Islet of Langerhans (tissue), 1 donor: ENCODE measurements around the gene ATXN7L3.
A peak's percentile ranks its signal among the peaks of the same experiment; 100 is the strongest.

Experiments used
- FAIRE-seq: peaks from one replicate; lab custom pipeline; 2011; peaks lifted over from hg19 to GRCh38; lab: Jason Lieb, UNC

ATXN7L3 gene

GRCh38 chr17:44198721-44199552, 747 bp downstream of the ATXN7L3 start:
- FAIRE-seq, result no peak

GRCh38 chr17:44197980-44198720, 1.5 kb downstream of the ATXN7L3 start:
- FAIRE-seq, result no peak

DNA sequence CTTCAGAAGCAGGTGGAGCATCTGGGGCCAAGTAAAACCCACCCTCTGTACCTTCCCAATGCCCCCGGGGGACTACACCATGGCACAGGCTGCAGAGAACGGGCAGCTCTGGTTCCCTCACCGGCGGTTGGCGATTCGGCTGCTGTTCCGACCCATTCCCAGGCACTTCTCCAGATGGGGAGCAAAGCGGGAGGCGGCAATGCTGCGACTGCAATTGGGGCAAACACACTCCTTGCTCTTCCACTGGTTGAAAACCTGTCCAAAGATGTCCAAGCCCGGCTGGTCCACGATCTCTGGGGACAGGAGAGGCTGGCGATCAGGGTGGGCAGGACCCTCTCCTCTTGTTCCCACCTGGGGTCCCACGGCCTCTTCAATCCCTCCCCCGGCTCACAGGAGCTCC, 2.6 kb downstream of the ATXN7L3 start:
- FAIRE-seq, result no peak

DNA sequence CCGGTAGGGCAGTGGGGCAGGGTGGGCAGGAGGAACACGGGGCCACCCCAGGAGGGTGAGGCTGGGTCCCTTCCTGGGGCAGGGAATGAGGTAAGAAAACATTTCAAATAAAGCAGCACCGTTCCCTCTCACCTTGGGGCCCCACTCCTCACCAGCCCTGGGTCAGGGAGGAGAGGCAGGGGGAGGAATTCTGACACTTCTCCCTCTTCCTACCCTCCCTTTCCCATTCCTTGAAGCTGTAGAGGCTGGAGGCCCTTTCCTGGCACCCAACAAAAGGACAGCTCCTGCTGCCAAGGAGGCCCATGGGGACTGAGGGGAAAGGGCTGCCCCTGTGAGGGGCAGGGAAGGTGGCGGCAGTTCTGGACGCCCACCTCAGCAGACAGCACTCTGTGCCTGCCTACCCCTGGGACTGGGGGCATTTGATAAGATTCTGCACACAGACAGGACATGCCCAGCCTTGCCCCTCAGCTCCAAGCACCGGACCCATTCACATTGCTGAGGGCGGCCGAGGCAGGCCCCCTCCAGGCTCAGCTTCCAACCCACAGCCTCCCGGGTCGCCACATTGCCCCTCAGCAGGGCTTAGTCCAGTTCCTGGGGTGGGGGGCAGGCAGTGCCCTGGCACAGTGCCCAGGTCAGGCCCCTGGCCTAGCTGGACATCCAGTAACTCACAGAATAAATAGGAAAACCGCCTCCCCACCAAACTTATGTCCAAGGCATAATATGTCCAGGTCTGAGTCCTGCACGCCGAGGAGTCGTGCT, 6.2 kb downstream of the ATXN7L3 start:
- FAIRE-seq, result no peak

GRCh38 chr17:44192750-44193149, 6.9 kb downstream of the ATXN7L3 start:
- no peak for FAIRE-seq

DNA sequence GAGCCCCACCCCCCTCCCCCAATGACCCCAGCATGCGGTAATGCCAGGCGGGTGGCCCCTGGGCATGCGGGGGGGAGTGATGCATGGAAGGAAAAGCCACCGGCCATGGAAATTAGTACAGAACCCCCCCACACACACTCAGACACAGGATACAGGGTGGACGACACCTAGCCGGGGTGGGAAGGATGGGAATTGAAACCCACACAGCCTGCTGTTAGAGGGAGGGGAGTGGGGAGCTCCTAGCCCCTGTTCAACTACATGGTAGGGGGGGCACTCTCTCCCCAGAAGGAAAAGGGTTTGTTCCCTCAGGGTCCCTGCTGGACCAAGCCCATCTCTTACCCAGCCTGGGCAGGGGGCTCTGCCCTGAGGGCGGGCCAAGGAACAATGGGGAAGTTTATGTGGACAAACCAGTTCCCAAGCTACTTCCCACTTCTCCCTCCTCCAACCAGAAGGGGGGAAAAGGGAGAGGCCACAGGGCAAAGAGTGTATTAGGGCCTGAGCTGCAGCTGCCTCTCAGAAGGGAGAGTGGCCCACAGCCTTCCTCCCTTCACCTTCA, 7.7 kb downstream of the ATXN7L3 start:
- no peak for FAIRE-seq

DNA sequence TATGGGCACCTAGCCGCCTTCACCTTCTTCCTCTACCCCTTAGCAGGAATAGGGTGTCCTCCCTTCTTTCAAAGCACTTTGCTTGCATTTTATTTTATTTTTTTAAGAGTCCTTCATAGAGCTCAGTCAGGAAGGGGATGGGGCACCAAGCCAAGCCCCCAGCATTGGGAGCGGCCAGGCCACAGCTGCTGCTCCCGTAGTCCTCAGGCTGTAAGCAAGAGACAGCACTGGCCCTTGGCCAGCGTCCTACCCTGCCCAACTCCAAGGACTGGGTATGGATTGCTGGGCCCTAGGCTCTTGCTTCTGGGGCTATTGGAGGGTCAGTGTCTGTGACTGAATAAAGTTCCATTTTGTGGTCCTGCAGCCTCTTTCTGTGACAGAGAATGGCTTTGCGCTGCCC, 8.3 kb downstream of the ATXN7L3 start:
- no peak for FAIRE-seq

GRCh38 chr17:44190481-44190880, 9.2 kb downstream of the ATXN7L3 start:
- FAIRE-seq, result no peak

GRCh38 chr17:44188576-44189403, 10.9 kb downstream of the ATXN7L3 start:
- FAIRE-seq, result no peak

DNA sequence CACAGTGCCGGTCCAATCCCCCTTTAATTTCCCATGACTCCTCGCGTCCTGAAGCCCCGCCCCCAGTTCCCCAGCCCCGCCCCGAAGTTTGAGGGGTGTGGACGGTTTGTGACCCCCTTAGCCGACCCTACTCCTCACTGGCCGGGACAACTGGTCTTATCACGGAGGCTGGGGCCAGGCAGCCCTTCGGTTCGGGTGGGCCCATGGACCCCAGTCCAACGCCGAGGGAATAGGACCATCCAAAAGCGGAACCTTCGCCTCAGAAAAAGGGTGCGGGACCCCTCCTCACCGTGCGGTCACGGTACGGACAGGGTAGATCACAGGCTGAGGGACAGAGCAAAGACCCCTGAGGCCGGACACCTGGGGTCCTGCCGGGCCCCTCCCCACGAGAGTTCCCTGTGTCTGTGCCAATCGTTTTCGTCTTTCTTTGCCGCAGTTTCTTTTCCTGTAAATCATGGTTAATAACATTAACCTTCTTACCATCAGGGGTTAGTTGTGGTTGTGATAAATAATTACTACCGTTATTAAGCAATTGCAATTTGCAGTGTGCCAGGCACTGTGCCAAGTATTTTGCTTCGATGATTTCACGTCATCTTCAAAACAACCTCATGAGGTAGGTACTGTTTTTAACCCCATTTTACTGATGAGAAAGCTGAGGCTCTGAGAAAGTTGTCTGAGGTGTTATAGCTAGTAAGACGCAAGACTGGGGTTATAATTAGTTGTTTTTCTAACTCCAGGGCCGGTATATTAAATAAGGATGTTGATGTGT, 12.4 kb downstream of the ATXN7L3 start:
- FAIRE-seq, result no peak

DNA sequence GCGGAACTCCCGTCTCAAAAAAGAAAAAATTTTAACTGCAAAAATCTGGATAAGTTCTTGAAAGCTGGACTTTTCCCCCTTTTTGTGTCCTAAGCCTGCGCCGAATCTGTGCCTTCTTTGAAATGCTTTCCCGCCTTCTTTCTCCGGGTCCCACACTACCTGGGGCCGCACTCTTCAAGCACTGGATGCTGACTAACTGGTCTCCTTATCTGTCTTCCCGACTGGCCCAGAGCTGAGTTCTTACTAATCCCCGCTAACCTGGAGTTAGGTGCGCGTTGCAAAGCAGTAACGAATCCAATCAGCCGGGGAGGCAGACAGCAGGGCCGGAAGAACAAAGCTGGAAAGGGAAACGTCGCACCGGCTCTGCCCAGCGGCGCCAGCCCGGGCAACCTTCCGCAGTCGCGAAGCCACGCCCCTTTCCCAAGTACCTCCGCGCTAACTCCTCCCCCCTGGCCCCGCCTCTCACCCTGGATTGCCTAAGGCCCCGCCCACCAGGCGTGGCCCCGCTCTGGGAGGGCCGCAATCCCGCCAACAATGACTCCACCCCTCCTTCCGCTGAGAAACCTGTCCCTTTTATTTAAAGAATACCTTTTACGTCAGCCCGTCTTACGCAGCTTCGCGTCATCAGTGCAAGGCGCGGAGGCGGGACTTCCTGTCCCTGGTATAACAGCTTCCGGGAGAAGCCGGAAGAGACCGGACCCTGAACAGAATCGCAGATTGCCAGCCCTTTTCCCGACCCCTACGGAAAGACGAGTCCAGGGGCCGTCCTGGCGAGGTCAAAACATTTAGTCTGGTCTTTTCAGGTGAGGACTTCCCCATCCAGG, 13.2 kb downstream of the ATXN7L3 start, which contains the start of gene TMUB2:
TMUB2 (plus strand) TSS at position 666 of the 824 bp plus-strand sequence. CDS start 737 bp downstream, outside the sequence.
- peak; percentile 95 for FAIRE-seq

DNA sequence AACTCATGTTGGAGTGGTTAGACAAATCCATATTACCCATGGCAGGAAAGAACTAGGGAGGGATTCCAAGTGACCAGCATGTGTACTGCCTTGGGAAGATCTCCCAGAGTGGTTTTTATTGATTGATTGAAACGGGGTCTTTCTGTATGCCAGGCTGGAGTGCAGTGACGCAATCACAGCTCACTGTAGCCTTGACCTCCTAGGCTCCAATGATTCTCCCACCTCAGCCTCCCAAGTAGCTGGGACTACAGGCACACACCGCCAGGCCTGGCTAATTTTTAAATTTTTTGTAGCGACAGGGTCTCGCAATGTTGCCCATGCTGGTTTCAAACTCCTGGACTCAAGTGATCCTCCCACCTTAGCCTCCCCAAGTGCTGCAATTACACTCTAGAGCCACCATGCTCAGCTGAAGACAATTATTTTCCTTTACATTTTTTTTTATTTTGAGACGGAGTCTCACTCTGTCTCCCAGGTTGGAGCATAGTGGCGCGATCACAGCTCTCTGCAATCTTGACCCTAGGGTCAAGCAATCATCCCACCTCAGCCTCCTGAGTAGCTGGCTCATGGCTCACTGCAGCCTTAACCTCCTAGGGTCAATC, 15.4 kb downstream of the ATXN7L3 start:
- no peak for FAIRE-seq

GRCh38 chr17:44183024-44183423, 16.7 kb downstream of the ATXN7L3 start:
- no peak for FAIRE-seq

DNA sequence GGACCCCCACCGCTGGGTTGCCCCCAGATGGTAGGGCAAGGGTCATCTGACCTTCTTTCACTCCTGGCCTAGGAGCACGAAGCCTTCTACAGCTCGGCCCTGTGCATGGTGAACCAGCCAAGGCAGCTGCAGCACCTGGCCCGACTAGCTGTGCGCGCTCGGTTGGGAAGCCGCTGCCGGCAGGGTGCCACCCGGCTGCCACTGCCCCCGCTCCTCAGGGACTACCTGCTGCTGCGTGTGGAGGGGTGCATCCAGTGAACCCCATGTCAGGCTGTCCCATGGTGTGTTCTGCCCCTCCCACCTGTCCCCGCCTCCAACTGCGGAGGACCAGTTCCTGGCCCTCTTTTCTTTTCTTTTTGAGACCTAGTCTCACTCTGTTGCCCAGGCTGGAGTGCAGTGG, 21.6 kb downstream of the ATXN7L3 start:
- FAIRE-seq, result no peak

DNA sequence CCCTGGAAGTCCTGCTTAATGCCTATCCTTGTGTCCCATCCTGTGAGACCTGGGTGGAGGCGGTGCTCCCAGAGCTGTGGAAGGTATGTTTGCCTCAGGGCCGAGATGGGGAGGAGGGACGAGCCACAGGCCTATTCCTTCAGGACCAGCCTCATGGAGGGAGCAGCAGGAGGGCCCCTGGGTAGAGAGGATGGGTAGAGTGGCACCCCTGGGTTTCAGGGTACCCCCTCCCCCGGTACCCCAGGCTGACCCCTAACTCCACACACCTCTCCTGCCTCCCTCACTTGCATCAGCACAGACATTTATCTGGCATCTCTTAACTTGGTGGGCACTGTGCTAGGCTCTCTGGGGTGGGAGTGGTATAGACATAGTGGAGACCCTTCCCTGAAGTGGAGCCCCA, 22.0 kb downstream of the ATXN7L3 start:
- FAIRE-seq, result no peak

- FAIRE-seq, result no peak
Measured at GRCh38 chr17:44176671-44177501, 22.8 kb downstream of the ATXN7L3 start.

DNA sequence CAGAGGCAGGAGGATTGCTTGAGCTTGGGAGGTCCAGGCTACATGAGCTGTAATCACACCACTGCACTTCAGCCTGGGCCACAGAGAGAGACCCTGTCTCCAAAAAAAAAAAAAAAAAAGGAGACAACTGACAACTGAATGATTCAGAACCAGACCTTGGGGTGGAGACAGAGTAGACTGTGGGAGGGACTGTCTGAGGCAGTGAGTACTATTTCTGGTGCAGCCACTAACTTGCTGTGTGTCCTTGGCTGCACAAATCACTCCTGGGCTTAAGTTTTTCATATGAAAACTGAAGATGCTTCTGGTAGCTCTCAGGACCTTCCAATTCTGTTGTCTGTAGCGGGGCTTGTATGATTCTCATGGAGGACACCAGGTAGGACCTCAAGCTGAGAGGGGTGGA, 23.4 kb downstream of the ATXN7L3 start:
- FAIRE-seq, result no peak

- no peak for FAIRE-seq
Measured at GRCh38 chr17:44174427-44174826, 25.3 kb downstream of the ATXN7L3 start.
